HG03196 (cell line): ENCODE data around the gene ZSWIM8.
A peak's percentile ranks its signal among the peaks of the same experiment; 100 is the strongest.

ENCODE experiments used
- ATAC-seq: cut with Tn5 transposase; IDR thresholded peaks from one replicate; pipeline ENCODE4 v1.9.1; 2021; ENCODE audit not compliant: unreplicated experiment

ZSWIM8 gene

DNA sequence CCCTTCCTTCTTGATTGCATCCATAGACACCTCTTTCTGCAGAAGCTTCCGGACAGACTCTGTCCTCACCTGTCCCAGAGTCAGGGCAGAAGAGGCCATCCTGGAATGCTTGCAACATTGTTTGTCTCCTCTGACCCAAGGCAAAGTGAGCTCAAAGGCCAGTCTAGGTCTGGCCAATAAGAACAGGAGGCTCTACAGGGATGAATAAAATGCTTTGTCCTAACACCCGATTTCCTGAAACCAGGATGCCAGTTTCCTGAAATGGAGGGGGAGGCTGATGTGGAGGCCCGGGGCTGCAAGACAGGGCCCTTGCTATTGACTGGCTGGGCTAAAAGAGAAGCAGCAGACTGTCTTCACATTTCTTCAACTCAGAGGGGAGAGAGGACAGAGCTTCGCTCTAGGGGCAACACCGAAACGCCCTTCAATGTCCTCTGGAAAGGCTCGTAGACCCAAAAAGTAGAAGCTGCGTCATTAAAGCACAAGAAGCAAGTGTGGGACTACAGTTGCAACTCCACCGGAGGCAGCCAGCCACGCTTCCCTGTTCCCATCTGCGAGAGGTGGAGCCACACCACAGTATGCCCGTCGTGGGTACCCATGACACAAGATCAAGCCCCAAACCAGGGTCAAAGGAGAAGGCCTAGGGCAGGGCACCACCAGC lies 55.1 kb downstream of the ZSWIM8 start:
- ATAC-seq = no peak

DNA sequence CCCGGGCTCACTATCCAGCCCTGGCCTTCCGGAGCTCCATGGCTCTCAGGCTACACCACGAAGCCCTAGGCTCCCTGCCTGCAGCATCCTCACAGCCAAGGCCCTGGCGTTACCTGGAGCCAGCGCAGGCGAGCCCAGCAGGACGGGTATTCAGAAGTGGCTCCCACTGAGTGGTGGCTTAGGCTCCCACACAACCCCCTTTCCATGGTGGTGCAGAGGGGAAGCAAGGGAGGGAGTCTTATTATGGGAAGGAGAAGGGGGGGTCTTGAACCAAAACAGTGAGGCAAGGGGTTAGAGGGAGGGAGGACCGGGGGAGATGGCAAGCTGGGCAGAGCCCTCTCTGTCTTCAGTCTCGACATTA lies 55.6 kb downstream of the ZSWIM8 start:
- no peak for ATAC-seq

DNA sequence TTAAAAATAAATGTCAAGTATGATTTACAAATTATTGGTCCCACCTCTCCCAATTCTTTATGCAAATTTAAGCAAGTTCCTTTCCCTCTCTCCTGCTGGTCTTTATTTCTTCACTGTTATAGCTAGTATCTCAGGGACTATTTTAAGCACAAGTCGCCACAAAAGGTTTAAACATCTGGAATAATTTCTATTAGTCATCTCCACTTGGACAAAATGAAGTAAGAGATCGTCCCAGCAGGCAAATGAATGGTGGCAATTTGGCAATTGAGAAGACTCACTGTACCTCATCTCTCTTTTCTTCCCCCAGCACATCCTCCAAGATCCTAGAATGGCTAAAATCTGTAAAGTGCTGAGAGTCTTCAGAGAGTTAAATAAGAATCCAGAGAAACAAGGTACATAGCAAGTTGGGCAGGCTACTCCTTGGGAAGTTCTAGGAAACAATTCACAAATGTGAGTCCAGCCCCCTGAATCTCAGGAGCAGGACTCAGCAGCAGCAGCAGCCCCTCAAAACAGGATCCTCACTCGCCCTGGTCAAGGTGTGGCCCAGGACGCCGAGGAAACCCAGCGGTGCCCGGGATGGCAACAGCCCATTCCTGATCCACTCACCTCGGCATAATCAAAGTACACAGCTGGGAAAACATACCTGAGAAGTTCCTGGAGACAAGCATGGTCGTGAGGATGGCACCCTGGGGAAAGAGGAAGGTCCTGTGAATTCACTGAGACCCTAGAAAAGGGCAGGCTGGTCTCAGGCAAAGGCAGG lies 56.3 kb downstream of the ZSWIM8 start:
- no peak for ATAC-seq

DNA sequence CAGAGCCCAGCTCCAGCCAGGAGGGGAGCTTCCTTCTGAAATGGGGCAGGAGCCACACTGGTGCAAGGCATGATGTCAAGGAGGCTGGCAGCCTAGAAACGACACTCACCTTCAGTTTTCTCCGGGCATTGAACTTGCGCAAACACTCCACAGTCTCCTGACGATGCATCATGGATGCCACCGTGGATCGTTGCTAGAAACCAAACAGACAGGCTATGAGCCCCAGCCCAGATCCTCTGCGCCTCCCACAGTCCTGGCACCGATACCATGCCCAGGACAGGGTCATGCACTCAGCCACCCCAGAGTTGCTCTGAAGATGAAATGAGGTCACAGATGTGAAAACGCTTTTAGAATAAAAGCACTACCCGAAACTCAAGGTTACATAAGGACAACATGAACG lies 56.9 kb downstream of the ZSWIM8 start:
- no peak for ATAC-seq

DNA sequence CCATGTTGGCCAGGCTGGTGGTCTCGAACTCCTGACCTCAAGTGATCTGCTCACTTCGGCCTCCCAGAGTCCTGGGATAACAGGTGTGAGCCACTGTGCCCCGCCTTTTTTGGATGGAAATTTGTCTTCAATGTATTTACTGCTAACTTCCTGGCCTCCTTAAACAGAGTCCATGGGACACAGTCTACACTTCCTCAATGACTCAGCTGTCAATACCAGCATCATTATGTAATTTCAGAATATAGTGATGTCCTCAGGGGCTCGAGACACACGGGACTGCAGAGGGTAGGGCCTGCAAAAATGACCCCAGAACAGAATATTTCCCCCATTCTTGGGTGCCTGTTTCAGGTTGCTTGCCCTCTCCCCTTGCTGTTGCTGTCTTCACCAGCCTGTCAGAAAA lies 57.9 kb downstream of the ZSWIM8 start:
- ATAC-seq = no peak

DNA sequence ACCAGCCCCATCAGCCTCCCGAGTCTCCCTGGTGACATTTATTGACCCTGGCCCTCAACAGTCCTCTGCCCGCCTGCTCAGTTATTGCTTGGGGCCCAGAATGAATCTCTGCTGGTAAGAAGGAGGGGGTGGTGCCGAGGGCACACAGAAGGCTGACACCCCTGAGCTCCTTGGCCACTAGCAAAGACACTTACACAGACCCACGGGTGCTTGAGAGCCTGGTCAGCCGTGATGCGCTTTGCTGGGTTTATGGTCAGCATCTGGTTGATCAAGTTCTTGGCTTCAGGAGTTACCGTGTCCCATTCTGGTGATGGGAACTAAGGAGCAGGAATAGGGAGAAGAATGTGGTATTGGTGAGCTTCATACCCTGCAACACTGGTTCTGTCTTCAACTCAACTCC lies 61.6 kb downstream of the ZSWIM8 start:
- ATAC-seq = no peak

DNA sequence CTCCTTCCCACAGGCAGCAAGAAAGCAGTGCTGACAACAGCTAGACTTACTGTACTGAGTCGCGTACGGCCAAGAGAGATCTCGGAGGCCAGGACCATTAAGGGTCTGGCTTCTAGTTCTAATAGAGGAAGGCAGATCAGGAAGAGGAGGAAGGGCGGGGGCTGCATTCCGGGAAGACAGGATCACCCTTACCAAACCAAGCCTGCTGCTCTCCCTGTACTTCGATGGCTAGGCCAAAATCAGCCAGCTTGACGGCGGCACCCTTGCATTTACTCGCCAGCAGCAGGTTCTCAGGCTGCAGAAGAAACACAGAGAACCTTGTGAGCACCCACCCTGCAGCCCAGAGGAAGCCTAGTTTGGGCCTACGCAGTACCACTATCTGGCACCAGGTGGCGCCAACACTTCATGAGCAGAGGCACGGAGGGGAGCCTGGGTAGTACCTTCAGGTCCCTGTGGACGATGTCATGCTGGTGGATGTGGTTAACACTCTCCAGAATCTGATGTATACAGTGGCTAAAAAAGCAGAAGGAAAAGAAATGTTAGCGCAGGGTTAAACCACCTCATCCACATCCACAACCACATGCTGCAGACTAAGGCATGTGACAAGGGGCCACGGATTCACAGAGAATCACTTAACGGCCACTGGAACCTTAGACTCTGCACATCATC lies 63.5 kb downstream of the ZSWIM8 start:
- ATAC-seq = peak; percentile 87

DNA sequence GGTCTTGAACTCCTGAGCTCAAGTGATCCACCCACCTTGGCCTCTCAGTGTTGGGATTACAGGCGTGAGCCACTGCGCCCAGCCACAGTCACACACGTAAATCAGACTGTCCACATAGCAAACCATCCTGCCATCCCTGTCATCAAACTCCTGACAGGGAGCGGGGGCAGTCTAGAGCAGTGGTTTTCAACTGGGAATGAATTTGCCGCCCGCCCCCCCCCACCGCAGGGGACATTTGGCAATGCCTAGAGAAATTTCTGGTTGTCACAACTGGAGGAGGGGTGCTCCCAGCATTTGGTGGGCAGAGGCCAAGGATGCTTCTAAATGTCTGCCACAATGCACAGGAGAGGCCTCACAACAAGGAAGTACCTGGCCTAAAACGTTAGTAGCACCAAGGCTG lies 64.8 kb downstream of the ZSWIM8 start:
- ATAC-seq = no peak

DNA sequence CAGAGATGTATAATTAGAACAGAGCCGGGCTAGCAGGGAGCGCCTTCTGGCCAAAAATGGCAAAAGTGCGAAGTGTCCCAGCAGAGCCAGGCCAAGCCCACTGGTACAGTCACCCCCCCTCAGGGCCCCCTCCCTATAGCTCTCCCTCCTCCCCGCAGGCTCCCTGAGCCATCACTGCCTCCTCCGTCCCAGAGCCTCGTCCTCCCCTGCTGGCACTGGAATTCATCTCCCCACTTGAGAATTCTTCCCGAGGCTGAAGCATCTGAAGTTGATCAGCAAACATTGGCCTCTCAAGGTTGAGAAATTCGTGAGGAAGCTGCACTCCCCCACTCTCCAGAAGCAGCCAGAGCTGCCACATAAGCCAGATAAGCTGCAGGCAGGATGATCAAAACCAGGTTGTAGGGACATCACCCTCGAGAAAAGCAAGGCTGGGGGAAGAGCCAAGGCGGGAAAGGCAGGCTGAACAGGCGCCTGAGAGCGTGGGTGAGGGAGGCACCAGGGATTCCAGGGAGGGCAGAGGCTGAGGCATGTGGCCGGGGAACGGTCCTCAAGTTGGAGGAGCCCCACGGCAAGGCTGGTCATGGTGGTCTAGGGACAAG lies 65.6 kb downstream of the ZSWIM8 start:
- ATAC-seq = no peak
